C4-2B (cell line): ENCODE results near the gene ANKS1B.

Experiments used
- ZFX ChIP-seq: fragments of 450-650 bp; IDR thresholded peaks from 2 replicates; pipeline ENCODE4 v1.6.1; 2017
- TF ChIP-seq, protein P1 (sequence below): fragments of 450-650 bp; conservative IDR thresholded peaks from 2 replicates; pipeline ENCODE4 v1.5.1; 2017; ENCODE audit warnings: mild to moderate bottlenecking

DNA sequence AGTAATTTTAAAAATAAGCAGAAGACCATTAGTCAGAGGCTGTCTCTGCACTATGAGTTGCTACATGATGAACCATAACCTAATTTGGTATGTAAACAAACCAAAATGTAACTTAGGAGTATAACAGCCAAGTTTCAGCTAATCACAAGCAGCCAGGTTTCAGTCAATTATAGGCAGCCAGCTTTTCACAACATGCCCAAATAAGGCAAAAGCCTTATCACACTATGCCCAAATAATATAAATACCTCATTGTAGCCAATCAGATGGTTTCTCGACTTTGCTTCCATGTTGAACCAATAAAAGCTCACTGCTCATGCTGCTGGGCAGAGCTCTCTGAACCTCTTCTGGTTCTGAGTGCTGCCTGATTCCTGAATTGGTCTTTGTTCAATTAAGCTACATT lies 298.6 kb downstream of the ANKS1B start:
- TF ChIP-seq, protein P1, sequence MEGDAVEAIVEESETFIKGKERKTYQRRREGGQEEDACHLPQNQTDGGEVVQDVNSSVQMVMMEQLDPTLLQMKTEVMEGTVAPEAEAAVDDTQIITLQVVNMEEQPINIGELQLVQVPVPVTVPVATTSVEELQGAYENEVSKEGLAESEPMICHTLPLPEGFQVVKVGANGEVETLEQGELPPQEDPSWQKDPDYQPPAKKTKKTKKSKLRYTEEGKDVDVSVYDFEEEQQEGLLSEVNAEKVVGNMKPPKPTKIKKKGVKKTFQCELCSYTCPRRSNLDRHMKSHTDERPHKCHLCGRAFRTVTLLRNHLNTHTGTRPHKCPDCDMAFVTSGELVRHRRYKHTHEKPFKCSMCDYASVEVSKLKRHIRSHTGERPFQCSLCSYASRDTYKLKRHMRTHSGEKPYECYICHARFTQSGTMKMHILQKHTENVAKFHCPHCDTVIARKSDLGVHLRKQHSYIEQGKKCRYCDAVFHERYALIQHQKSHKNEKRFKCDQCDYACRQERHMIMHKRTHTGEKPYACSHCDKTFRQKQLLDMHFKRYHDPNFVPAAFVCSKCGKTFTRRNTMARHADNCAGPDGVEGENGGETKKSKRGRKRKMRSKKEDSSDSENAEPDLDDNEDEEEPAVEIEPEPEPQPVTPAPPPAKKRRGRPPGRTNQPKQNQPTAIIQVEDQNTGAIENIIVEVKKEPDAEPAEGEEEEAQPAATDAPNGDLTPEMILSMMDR = no peak
- TF ChIP-seq ZFX = no peak
